K562 (cell line): ENCODE results near the gene ANKRD11. TPM values are rescaled to one million over a fixed set of nuclear protein-coding genes. Genes with fewer than 3 reads are reported as not detected.

ENCODE experiments used
- ARHGAP35 ChIP-seq: fragments of 450-650 bp; IDR thresholded peaks from 2 replicates; pipeline ENCODE4 v1.6.1; 2018; ENCODE audit not compliant: partially characterized antibody
- BCL6 ChIP-seq: fragments of 250-450 bp; sonication (Bioruptor Pico); IDR thresholded peaks from 2 replicates; pipeline ENCODE4 v1.4.0; 2020
- CBFA2T2 ChIP-seq: fragments of 450-650 bp; conservative IDR thresholded peaks from 2 replicates; pipeline ENCODE4 v1.6.1; 2017; ENCODE audit warnings: mild to moderate bottlenecking
- FOXJ3 ChIP-seq: sonication (generic); formaldehyde crosslinking; IDR thresholded peaks from 2 replicates; pipeline ENCODE4 v1.4.0; 2020; ENCODE audit warnings: mild to moderate bottlenecking, missing genetic modification reagents
- HLTF ChIP-seq: fragments of 450-650 bp; IDR thresholded peaks from 2 replicates; pipeline ENCODE4 v1.6.1; 2016
- LARP7 ChIP-seq: fragments of 450-650 bp; IDR thresholded peaks from 2 replicates; pipeline ENCODE4 v1.6.1; 2016
- PATZ1 ChIP-seq: fragments of 250-450 bp; sonication (Bioruptor Pico); IDR thresholded peaks from 2 replicates; pipeline ENCODE4 v1.5.0; 2020; ENCODE audit warnings: mild to moderate bottlenecking, borderline replicate concordance
- PTBP1 ChIP-seq: fragments of 200-400 bp; formaldehyde crosslinking; IDR thresholded peaks from 2 replicates; pipeline ENCODE4 v1.6.1; 2017; ENCODE audit warnings: low read depth, low read length
- PTRF ChIP-seq: fragments of 450-650 bp; IDR thresholded peaks from 2 replicates; pipeline ENCODE4 v1.6.1; 2016; ENCODE audit warnings: mild to moderate bottlenecking, missing genetic modification characterization, missing compliant biosample characterization
- RBM14 ChIP-seq: fragments of 200-400 bp; formaldehyde crosslinking; IDR thresholded peaks from 2 replicates; pipeline ENCODE4 v1.6.1; 2018; ENCODE audit warnings: low read depth, mild to moderate bottlenecking, low read length, moderate library complexity, borderline replicate concordance; ENCODE audit not compliant: insufficient read depth
- SMAD4 ChIP-seq: fragments of 250-450 bp; sonication (Bioruptor Pico); conservative IDR thresholded peaks from 2 replicates; pipeline ENCODE4 v1.8.0; 2021; ENCODE audit warnings: inconsistent platforms, mild to moderate bottlenecking, moderate library complexity
- SREBF2 ChIP-seq: sonication (generic); formaldehyde crosslinking; IDR thresholded peaks from 2 replicates; pipeline ENCODE4 v1.4.0; 2020; ENCODE audit warnings: mild to moderate bottlenecking, missing genetic modification reagents
- ZZZ3 ChIP-seq: fragments of 450-650 bp; IDR thresholded peaks from 2 replicates; pipeline ENCODE4 v1.6.1; 2016; ENCODE audit warnings: antibody characterized with exemption, mild to moderate bottlenecking, moderate library complexity
- polyA plus RNA-seq, 8 experiments: library from polyadenylated mRNA; depleted of rRNA in 4 of 8; stranded (reverse) in 5 of 8; unstranded in 3 of 8; fragments of >200 nt; fragmentation: Nextera tagmentation in 2 of 8; fragmentation: Illumina TruSeq in 1 of 8; extraction: Ambion mirVana in 2 of 8; extraction: Trizol in 1 of 8; gene quantifications; 2 replicates each; pipeline versions ENCODE4 v1.2.1 to v1.2.3, GENCODE V29; 2011 to 2014; ENCODE audit warnings: inconsistent platforms in 1 of 8, missing spikeins in 1 of 8
- small RNA-seq: library from RNA; depleted of rRNA; stranded (forward); fragments of <200 nt; gene quantifications from one replicate; pipeline ENCODE3, GENCODE V24; 2014
- total RNA-seq, 7 experiments: library from RNA; depleted of rRNA in 6 of 7; stranded (reverse); fragments of >200 nt in 6 of 7; fragmentation: Illumina TruSeq in 2 of 7; extraction: Trizol in 2 of 7; gene quantifications; 2 replicates each; pipeline versions ENCODE4 v1.2.1 to v1.2.3, GENCODE V29; 2011 to 2021; ENCODE audit warnings: low replicate concordance in 1 of 7

Gene ANKRD11
- total and polyA plus RNA-seq, 9 of the 15 experiments (the other 6 are each of a cell fraction or from before 2014, with no cell fraction given): 4.7 to 126 (median 31.7) TPM

- TF ChIP-seq CBFA2T2 (peak; percentile 80), PTRF (tag) (no peak), BCL6 (CRISPR knock-in tag) (no peak), LARP7 (no peak), ZZZ3 (no peak), ARHGAP35 (no peak), FOXJ3 (CRISPR knock-in tag) (no peak), SREBF2 (CRISPR knock-in tag) (no peak), HLTF (no peak), RBM14 (no peak), PTBP1 (no peak), SMAD4 (CRISPR knock-in tag) (0 out of 2 replicates have a peak, but pooled peaks have one; percentile 34), PATZ1 (CRISPR knock-in tag) (no peak)
- TF ChIP-seq, all 486 proteins: peak for 65
These were observed 271.0 kb downstream of the ANKRD11 start (continued) for GRCh38 chr16:89219365-89219764.

Small RNAs within 50 kb of the gene (small RNA-seq; reads per million reads assigned to genes)
- gene RNU6-430P: not detected

Other genes with a start within 250 kb of the ANKRD11 start
Only the 7 nearest of the 10 such genes appear.
- gene SPG7, start 17.8 kb upstream of the ANKRD11 start, total RNA-seq (2014; rRNA removed): 67.4 and 136 TPM in 2 replicates
- gene SPG7, start 17.8 kb upstream of the ANKRD11 start, total RNA-seq (2014; rRNA removed; fragmentation: Illumina TruSeq; extraction: Trizol): 37.3 and 41.2 TPM in 2 replicates
- 51.9 and 55.5 TPM in 2 replicates for gene SPG7, start 17.8 kb upstream of the ANKRD11 start, total RNA-seq (2015; rRNA removed; fragmentation: Illumina TruSeq; extraction: Trizol)
- 74.8 and 75.4 TPM in 2 replicates for gene SPG7, start 17.8 kb upstream of the ANKRD11 start, total RNA-seq (2021)
- gene SPG7, start 17.8 kb upstream of the ANKRD11 start, polyA plus RNA-seq (2011; rRNA removed): 44.2 and 53.2 TPM in 2 replicates
- gene SPG7, start 17.8 kb upstream of the ANKRD11 start, polyA plus RNA-seq (2014; fragmentation: Illumina TruSeq; extraction: Trizol): 49.2 and 49.4 TPM in 2 replicates
- gene SPG7, start 17.8 kb upstream of the ANKRD11 start, polyA plus RNA-seq (2014; fragmentation: Nextera tagmentation; extraction: Ambion mirVana): 1 to 10 TPM; 5.8 to 7.0 TPM
- 62.6 and 89.1 TPM in 2 replicates for gene SPG7, start 17.8 kb upstream of the ANKRD11 start, polyA plus RNA-seq (2014; rRNA removed)
- gene RPL13, start 70.1 kb upstream of the ANKRD11 start, total RNA-seq (2014; rRNA removed): 6,042 and 8,261 TPM in 2 replicates
- 916 and 1,208 TPM in 2 replicates for gene RPL13, start 70.1 kb upstream of the ANKRD11 start, total RNA-seq (2014; rRNA removed; fragmentation: Illumina TruSeq; extraction: Trizol)
- gene RPL13, start 70.1 kb upstream of the ANKRD11 start, total RNA-seq (2015; rRNA removed; fragmentation: Illumina TruSeq; extraction: Trizol): 2,074 and 2,169 TPM in 2 replicates
- 2,859 and 3,283 TPM in 2 replicates for gene RPL13, start 70.1 kb upstream of the ANKRD11 start, total RNA-seq (2021)
- 1,633 and 2,887 TPM in 2 replicates for gene RPL13, start 70.1 kb upstream of the ANKRD11 start, polyA plus RNA-seq (2011; rRNA removed)
- 1,258 and 1,518 TPM in 2 replicates for gene RPL13, start 70.1 kb upstream of the ANKRD11 start, polyA plus RNA-seq (2014; fragmentation: Illumina TruSeq; extraction: Trizol)
- 100 to 1,000 TPM; 227 to 348 TPM for gene RPL13, start 70.1 kb upstream of the ANKRD11 start, polyA plus RNA-seq (2014; fragmentation: Nextera tagmentation; extraction: Ambion mirVana)
- gene RPL13, start 70.1 kb upstream of the ANKRD11 start, polyA plus RNA-seq (2014; rRNA removed): 4,293 and 4,381 TPM in 2 replicates
- gene CPNE7, start 85.2 kb upstream of the ANKRD11 start, total RNA-seq (2014; rRNA removed): 46.8 and 63.6 TPM in 2 replicates
- 16.2 and 18.8 TPM in 2 replicates for gene CPNE7, start 85.2 kb upstream of the ANKRD11 start, total RNA-seq (2014; rRNA removed; fragmentation: Illumina TruSeq; extraction: Trizol)
- gene CPNE7, start 85.2 kb upstream of the ANKRD11 start, total RNA-seq (2015; rRNA removed; fragmentation: Illumina TruSeq; extraction: Trizol): 16.9 and 18.5 TPM in 2 replicates
- gene CPNE7, start 85.2 kb upstream of the ANKRD11 start, total RNA-seq (2021): 58.8 and 73.4 TPM in 2 replicates
- gene CPNE7, start 85.2 kb upstream of the ANKRD11 start, polyA plus RNA-seq (2011; rRNA removed): 32.7 and 33.6 TPM in 2 replicates
- 31.5 and 39.1 TPM in 2 replicates for gene CPNE7, start 85.2 kb upstream of the ANKRD11 start, polyA plus RNA-seq (2014; fragmentation: Illumina TruSeq; extraction: Trizol)
- 1 to 10 TPM in 1 of 2 experiments, under 1 TPM in 1; 0.30 to 1.9 TPM for gene CPNE7, start 85.2 kb upstream of the ANKRD11 start, polyA plus RNA-seq (2014; fragmentation: Nextera tagmentation; extraction: Ambion mirVana)
- gene CPNE7, start 85.2 kb upstream of the ANKRD11 start, polyA plus RNA-seq (2014; rRNA removed): 67.3 and 78.1 TPM in 2 replicates
- 0.14 TPM in 1 of 2 replicates, not detected in the other for gene DPEP1, start 123.1 kb upstream of the ANKRD11 start, total RNA-seq (2014; rRNA removed)
- not detected in 2 replicates for gene DPEP1, start 123.1 kb upstream of the ANKRD11 start, total RNA-seq (2014; rRNA removed; fragmentation: Illumina TruSeq; extraction: Trizol)
- gene DPEP1, start 123.1 kb upstream of the ANKRD11 start, total RNA-seq (2015; rRNA removed; fragmentation: Illumina TruSeq; extraction: Trizol): not detected in 2 replicates
- gene DPEP1, start 123.1 kb upstream of the ANKRD11 start, total RNA-seq (2021): 0.20 and 0.22 TPM in 2 replicates
- gene DPEP1, start 123.1 kb upstream of the ANKRD11 start, polyA plus RNA-seq (2011; rRNA removed): 0.31 and 0.34 TPM in 2 replicates
- gene DPEP1, start 123.1 kb upstream of the ANKRD11 start, polyA plus RNA-seq (2014; fragmentation: Illumina TruSeq; extraction: Trizol): 0.08 TPM in 1 of 2 replicates, not detected in the other
- gene DPEP1, start 123.1 kb upstream of the ANKRD11 start, polyA plus RNA-seq (2014; fragmentation: Nextera tagmentation; extraction: Ambion mirVana): not detected
- gene DPEP1, start 123.1 kb upstream of the ANKRD11 start, polyA plus RNA-seq (2014; rRNA removed): 0.18 TPM in 1 of 2 replicates, not detected in the other
- 64.5 and 76.7 TPM in 2 replicates for gene CHMP1A, start 167.1 kb upstream of the ANKRD11 start, total RNA-seq (2014; rRNA removed)
- gene CHMP1A, start 167.1 kb upstream of the ANKRD11 start, total RNA-seq (2014; rRNA removed; fragmentation: Illumina TruSeq; extraction: Trizol): 17.2 and 22.0 TPM in 2 replicates
- gene CHMP1A, start 167.1 kb upstream of the ANKRD11 start, total RNA-seq (2015; rRNA removed; fragmentation: Illumina TruSeq; extraction: Trizol): 45.4 and 48.3 TPM in 2 replicates
- 79.6 and 79.9 TPM in 2 replicates for gene CHMP1A, start 167.1 kb upstream of the ANKRD11 start, total RNA-seq (2021)
- gene CHMP1A, start 167.1 kb upstream of the ANKRD11 start, polyA plus RNA-seq (2011; rRNA removed): 45.2 and 53.9 TPM in 2 replicates
- gene CHMP1A, start 167.1 kb upstream of the ANKRD11 start, polyA plus RNA-seq (2014; fragmentation: Illumina TruSeq; extraction: Trizol): 40.9 and 55.6 TPM in 2 replicates
- gene CHMP1A, start 167.1 kb upstream of the ANKRD11 start, polyA plus RNA-seq (2014; fragmentation: Nextera tagmentation; extraction: Ambion mirVana): 1 to 10 TPM in 1 of 2 experiments, under 1 TPM in 1; 0.83 to 3.3 TPM
- gene CHMP1A, start 167.1 kb upstream of the ANKRD11 start, polyA plus RNA-seq (2014; rRNA removed): 74.2 and 83.1 TPM in 2 replicates
- gene SPATA33, start 167.3 kb upstream of the ANKRD11 start, total RNA-seq (2014; rRNA removed): 9.7 and 14.0 TPM in 2 replicates
- gene SPATA33, start 167.3 kb upstream of the ANKRD11 start, total RNA-seq (2014; rRNA removed; fragmentation: Illumina TruSeq; extraction: Trizol): 10.5 and 11.8 TPM in 2 replicates
- gene SPATA33, start 167.3 kb upstream of the ANKRD11 start, total RNA-seq (2015; rRNA removed; fragmentation: Illumina TruSeq; extraction: Trizol): 11.2 and 14.9 TPM in 2 replicates
- 18.2 and 19.7 TPM in 2 replicates for gene SPATA33, start 167.3 kb upstream of the ANKRD11 start, total RNA-seq (2021)
- gene SPATA33, start 167.3 kb upstream of the ANKRD11 start, polyA plus RNA-seq (2011; rRNA removed): 9.8 and 11.8 TPM in 2 replicates
- gene SPATA33, start 167.3 kb upstream of the ANKRD11 start, polyA plus RNA-seq (2014; fragmentation: Illumina TruSeq; extraction: Trizol): 15.6 and 20.0 TPM in 2 replicates
- gene SPATA33, start 167.3 kb upstream of the ANKRD11 start, polyA plus RNA-seq (2014; fragmentation: Nextera tagmentation; extraction: Ambion mirVana): 1 to 10 TPM; 4.0 to 5.4 TPM
- 16.4 and 18.1 TPM in 2 replicates for gene SPATA33, start 167.3 kb upstream of the ANKRD11 start, polyA plus RNA-seq (2014; rRNA removed)
- 40.1 and 55.8 TPM in 2 replicates for gene CDK10, start 196.1 kb upstream of the ANKRD11 start, total RNA-seq (2014; rRNA removed)
- gene CDK10, start 196.1 kb upstream of the ANKRD11 start, total RNA-seq (2014; rRNA removed; fragmentation: Illumina TruSeq; extraction: Trizol): 25.5 and 34.8 TPM in 2 replicates
- 35.8 and 40.3 TPM in 2 replicates for gene CDK10, start 196.1 kb upstream of the ANKRD11 start, total RNA-seq (2015; rRNA removed; fragmentation: Illumina TruSeq; extraction: Trizol)
- 65.1 and 75.4 TPM in 2 replicates for gene CDK10, start 196.1 kb upstream of the ANKRD11 start, total RNA-seq (2021)
- 55.9 and 77.3 TPM in 2 replicates for gene CDK10, start 196.1 kb upstream of the ANKRD11 start, polyA plus RNA-seq (2011; rRNA removed)
- 38.0 and 46.5 TPM in 2 replicates for gene CDK10, start 196.1 kb upstream of the ANKRD11 start, polyA plus RNA-seq (2014; fragmentation: Illumina TruSeq; extraction: Trizol)
- 1 to 10 TPM; 2.0 to 3.3 TPM for gene CDK10, start 196.1 kb upstream of the ANKRD11 start, polyA plus RNA-seq (2014; fragmentation: Nextera tagmentation; extraction: Ambion mirVana)
- 75.0 and 85.1 TPM in 2 replicates for gene CDK10, start 196.1 kb upstream of the ANKRD11 start, polyA plus RNA-seq (2014; rRNA removed)